GM13976 (cell line): Measurements from ENCODE around the gene MEF2C.

Experiments used
- DNase-seq: peaks from one replicate; pipeline ENCODE4 v3.0.0; 2012; ENCODE audit warnings: low spot score
- in situ Hi-C: fragments of 300-500 bp; cut with MboI; formaldehyde crosslinking; loops from one replicate; pipeline ENCODE4 v1.12.0; 2022; ENCODE audit warnings: low sequenced_read_pairs, mixed read lengths, inconsistent platforms; ENCODE audit not compliant: unreplicated experiment
- TF ChIP-seq, protein P1 (sequence below): IDR thresholded peaks from 2 replicates; pipeline ENCODE4 v1.5.1; 2012; ENCODE audit warnings: borderline replicate concordance, mild to moderate bottlenecking; ENCODE audit not compliant: insufficient read depth; ENCODE audit errors: extremely low read depth, missing control alignments, control extremely low read depth

Gene MEF2C

DNA sequence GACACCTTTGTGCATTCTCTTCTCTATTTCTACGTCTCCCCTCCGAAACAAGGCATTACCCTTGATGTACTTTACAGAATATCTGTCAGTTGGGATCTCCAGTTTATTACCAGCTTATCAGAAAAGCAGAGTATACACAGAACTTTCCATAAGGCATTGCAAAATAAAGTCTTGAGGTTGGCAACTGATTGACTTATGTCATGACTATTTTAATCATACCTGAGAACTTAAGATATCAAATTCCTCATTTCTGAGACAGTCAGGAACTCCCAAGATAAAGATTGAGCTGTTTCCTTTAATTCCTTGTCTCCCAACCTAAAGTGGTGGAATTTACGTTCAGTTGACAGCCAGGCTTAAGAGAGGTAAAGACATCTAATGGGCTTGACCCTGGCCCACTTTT, 110.9 kb downstream of the MEF2C start:
- TF ChIP-seq, protein P1, sequence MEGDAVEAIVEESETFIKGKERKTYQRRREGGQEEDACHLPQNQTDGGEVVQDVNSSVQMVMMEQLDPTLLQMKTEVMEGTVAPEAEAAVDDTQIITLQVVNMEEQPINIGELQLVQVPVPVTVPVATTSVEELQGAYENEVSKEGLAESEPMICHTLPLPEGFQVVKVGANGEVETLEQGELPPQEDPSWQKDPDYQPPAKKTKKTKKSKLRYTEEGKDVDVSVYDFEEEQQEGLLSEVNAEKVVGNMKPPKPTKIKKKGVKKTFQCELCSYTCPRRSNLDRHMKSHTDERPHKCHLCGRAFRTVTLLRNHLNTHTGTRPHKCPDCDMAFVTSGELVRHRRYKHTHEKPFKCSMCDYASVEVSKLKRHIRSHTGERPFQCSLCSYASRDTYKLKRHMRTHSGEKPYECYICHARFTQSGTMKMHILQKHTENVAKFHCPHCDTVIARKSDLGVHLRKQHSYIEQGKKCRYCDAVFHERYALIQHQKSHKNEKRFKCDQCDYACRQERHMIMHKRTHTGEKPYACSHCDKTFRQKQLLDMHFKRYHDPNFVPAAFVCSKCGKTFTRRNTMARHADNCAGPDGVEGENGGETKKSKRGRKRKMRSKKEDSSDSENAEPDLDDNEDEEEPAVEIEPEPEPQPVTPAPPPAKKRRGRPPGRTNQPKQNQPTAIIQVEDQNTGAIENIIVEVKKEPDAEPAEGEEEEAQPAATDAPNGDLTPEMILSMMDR = no peak

DNA sequence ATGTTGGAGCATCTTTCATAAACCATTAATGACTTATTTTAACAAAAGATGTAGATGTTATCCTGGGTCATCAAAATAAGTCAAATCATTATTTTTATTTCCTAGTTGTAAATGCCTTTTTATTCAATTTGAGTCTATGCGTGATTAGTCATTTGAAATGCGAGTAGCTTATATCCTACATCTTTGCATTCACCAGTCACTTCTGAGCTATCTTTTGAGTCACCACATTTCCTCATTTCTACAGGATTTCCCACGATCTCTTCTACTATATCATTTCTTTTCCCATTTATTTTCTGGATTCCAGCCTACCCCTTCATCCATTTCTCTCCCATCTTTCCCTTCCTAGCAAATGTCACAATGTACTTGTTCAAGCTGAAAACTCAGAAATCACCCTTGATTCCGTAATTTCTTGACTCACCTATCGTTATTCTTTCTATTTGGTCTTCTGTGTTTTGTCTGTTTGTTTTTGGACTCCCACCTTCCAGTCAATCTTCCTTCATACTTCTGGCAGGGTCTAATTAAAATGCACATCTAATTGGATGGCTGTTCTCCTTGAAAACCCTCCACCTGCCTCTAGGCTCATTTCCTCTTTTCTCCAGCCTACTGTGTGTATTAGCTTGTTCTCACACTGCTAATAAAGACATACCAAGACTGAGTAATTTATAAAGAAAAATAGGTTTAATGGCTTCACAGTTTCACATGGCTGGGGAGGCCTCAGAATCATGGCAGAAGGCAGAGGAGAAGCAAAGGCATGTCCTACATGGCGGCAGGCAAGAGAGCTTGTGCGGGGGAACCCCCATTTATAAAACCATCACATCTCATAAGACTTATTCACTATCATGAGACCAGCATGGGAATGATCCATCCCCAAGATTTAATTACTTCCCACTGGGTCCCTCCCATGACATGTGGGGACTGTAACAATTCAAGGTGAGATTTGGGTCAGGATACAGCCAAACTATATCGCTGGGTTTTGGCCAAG, 112.4 kb downstream of the MEF2C start:
- in situ Hi-C loops = no loop called here
- DNase-seq = no peak
- TF ChIP-seq, protein P1 = no peak

More for the DNA sequence above, 110.9 kb downstream of the MEF2C start:
- in situ Hi-C loops = no loop called here
- DNase-seq = no peak

GRCh38 chr5:88769165-88769564, 113.8 kb downstream of the MEF2C start:
- DNase-seq = no peak
- TF ChIP-seq, protein P1 = no peak
- in situ Hi-C loops = no loop called here

GRCh38 chr5:88768411-88768810, 114.6 kb downstream of the MEF2C start:
- no peak for DNase-seq
- in situ Hi-C loops = no loop called here
- TF ChIP-seq, protein P1 = no peak

- in situ Hi-C loops = no loop called here
- TF ChIP-seq, protein P1 = no peak
- no peak for DNase-seq
Measured at GRCh38 chr5:88765798-88766197, 117.2 kb downstream of the MEF2C start.

- no peak for DNase-seq
- in situ Hi-C loops = no loop called here
- TF ChIP-seq, protein P1 = no peak
Measured at GRCh38 chr5:88765171-88765570, 117.8 kb downstream of the MEF2C start.
